Adrenal gland (tissue), 12 donors: ENCODE measurements around the gene RASD1. TPM values are rescaled to one million over a fixed set of nuclear protein-coding genes. Genes with fewer than 3 reads are reported as not detected.

Experiments
- DNase-seq, 7 donors: peaks; one replicate each; pipeline ENCODE4 v3.0.0-alpha.2; 2019 to 2020
- H3K27ac ChIP-seq, 5 donors: fragments of 200-600 bp; sonication (generic) in 4 of 5; 1 replicate in 3 of 5; 2 replicates in 2 of 5; pipeline versions ENCODE4 v1.5.1 to v1.8.0; 2016 to 2020; ENCODE audit warnings: mild to moderate bottlenecking in 1 of 5
- H3K27me3 ChIP-seq: fragments of 200-600 bp; 2 replicates; pipeline ENCODE4 v1.8.0; 2021
- H3K36me3 ChIP-seq, 2 donors: fragments of 200-600 bp; replicated peaks in 1 of 2; 1 replicate in 1 of 2; 2 replicates in 1 of 2; pipeline versions ENCODE4 v1.5.1 to v1.8.0; 2018 to 2022
- H3K4me1 ChIP-seq, 2 donors: fragments of 200-600 bp; replicated peaks in 1 of 2; 1 replicate in 1 of 2; 2 replicates in 1 of 2; pipeline versions ENCODE4 v1.5.1 to v1.8.0; 2018 to 2021
- H3K4me3 ChIP-seq, 4 donors: fragments of 200-600 bp; sonication (generic) in 3 of 4; one replicate each; pipeline ENCODE4 v1.5.1; 2016 to 2018
- H3K9me3 ChIP-seq, 3 donors: fragments of 200-600 bp; sonication (generic) in 1 of 3; replicated peaks in 1 of 3; 1 replicate in 2 of 3; 2 replicates in 1 of 3; pipeline versions ENCODE4 v1.5.1 to v1.8.0; 2016 to 2021
- POLR2A ChIP-seq, 2 donors: fragments of 450-650 bp; IDR thresholded peaks; one replicate each; pipeline ENCODE4 v1.6.1; 2017; ENCODE audit warnings: antibody characterized with exemption in 2 of 2, mild to moderate bottlenecking in 2 of 2, moderate library complexity in 1 of 2
- WGBS, 4 donors: extraction: QIAGEN DNeasy Blood & Tissue Kit in 2 of 4; methylation state at CpG; one replicate each; pipeline versions ENCODE4 v1.1.5 to v1.1.7; 2013 to 2017; 5-methylcytosine and 5-hydroxymethylcytosine counted together
- intact Hi-C, 2 donors: fragments of 100-400 bp; cut with DNase I; formaldehyde crosslinking; loops; one replicate each; pipeline versions ENCODE4 v1.14.1 to v1.15.0; 2022 to 2023
- polyA plus RNA-seq, 3 donors: library from polyadenylated mRNA; stranded (reverse); fragments of 200-250 nt in 2 of 3; fragments of 350-450 nt in 1 of 3; fragmentation: Illumina TruSeq in 1 of 3; extraction: RNeasy Lipid Tissue Mini Kit (QIAGEN cat#74804) in 1 of 3; gene quantifications; one replicate each; pipeline ENCODE4 v1.2.3, GENCODE V29; 2013 to 2014
- total RNA-seq, 9 donors: library from RNA; depleted of rRNA in 4 of 9; stranded (reverse); fragments of >200 nt in 4 of 9; fragments of 120-200 nt in 1 of 9; fragmentation: NEBNext Ultra II Directional in 1 of 9; extraction: Animal tissue kit (Norgen Biotek cat#: 25700) in 1 of 9; gene quantifications; one replicate each; pipeline versions ENCODE4 v1.1.0 to v1.2.4, GENCODE V29; 2013 to 2023
- TF ChIP-seq, protein P1 (sequence below), 6 experiments: fragments of 450-650 bp in 4 of 6; fragments of 200-600 bp in 2 of 6; sonication (generic) in 1 of 6; IDR thresholded peaks; 1 replicate in 5 of 6; 2 replicates in 1 of 6; pipeline versions ENCODE4 v1.5.1 to v1.8.0; 2016 to 2021; ENCODE audit warnings: antibody characterized with exemption in 6 of 6, mild to moderate bottlenecking in 2 of 6, moderate library complexity in 1 of 6
- donor health status: healthy with polysubstance abuse.
- donor health status: Bipolar disorder and iron deficiency.
- donor health status: DM: yes; HTN: yes; CAD: no.
- donor health status: DM: no; HTN: no; CAD: no.
- donor health status: DM: no; HTN: no; CAD: no.
- donor health status: DM: yes; HTN: yes; CAD: no.

Gene RASD1
- total and polyA plus RNA-seq, 12 donors = 4.5 to 134 (median 18.4) TPM

- intact Hi-C loops = no loop called here
- Histone ChIP-seq H3K27ac (no peak overlapping the region), H3K4me1 (no peaks in the 10 kb centered on the region), H3K9me3 (no peaks in the 10 kb centered on the region), H3K36me3 (no peaks in the 10 kb centered on the region), H3K27me3 (no peaks in the 10 kb centered on the region), H3K4me3 (no peak overlapping the region)
- TF ChIP-seq POLR2A (IDR thresholded peaks at IDR 0.05) = no peak
- TF ChIP-seq, protein P1, sequence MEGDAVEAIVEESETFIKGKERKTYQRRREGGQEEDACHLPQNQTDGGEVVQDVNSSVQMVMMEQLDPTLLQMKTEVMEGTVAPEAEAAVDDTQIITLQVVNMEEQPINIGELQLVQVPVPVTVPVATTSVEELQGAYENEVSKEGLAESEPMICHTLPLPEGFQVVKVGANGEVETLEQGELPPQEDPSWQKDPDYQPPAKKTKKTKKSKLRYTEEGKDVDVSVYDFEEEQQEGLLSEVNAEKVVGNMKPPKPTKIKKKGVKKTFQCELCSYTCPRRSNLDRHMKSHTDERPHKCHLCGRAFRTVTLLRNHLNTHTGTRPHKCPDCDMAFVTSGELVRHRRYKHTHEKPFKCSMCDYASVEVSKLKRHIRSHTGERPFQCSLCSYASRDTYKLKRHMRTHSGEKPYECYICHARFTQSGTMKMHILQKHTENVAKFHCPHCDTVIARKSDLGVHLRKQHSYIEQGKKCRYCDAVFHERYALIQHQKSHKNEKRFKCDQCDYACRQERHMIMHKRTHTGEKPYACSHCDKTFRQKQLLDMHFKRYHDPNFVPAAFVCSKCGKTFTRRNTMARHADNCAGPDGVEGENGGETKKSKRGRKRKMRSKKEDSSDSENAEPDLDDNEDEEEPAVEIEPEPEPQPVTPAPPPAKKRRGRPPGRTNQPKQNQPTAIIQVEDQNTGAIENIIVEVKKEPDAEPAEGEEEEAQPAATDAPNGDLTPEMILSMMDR (IDR thresholded peaks at IDR 0.05) = no peak
- WGBS, 4 donors = 85 to 93% (median 91%) methylated on average over 9 to 22 of the region's 22 CpGs
- no peak for DNase-seq
Observed at GRCh38 chr17:17520599-17521232, 24.5 kb upstream of the RASD1 start.

GRCh38 chr17:17519886-17520285 is 23.7 kb upstream of the RASD1 start:
- intact Hi-C loops = no loop called here
- H3K9me3 ChIP-seq = no peaks in the 10 kb centered on the region
- no peak for DNase-seq
- no peak for TF ChIP-seq POLR2A (IDR thresholded peaks at IDR 0.05)
- TF ChIP-seq, protein P1 (IDR thresholded peaks at IDR 0.05) = no peak
- no peaks in the 10 kb centered on the region for H3K36me3 ChIP-seq
- no peak overlapping the region for H3K4me3 ChIP-seq
- H3K4me1 ChIP-seq = no peaks in the 10 kb centered on the region
- H3K27ac ChIP-seq = no peak overlapping the region
- WGBS, 4 donors = 91 to 95% (median 91%) methylated on average over 6 to 10 of the region's 10 CpGs; no CpG with 5 or more reads in 1 of the 4 donors
- no peaks in the 10 kb centered on the region for H3K27me3 ChIP-seq

GRCh38 chr17:17518951-17519350 is 22.8 kb upstream of the RASD1 start:
- no peaks in the 10 kb centered on the region for H3K9me3 ChIP-seq
- WGBS, 4 donors = 82 to 91% (median 87%) methylated on average over 5 of the region's 5 CpGs
- no peak for DNase-seq
- TF ChIP-seq, protein P1 (IDR thresholded peaks at IDR 0.05) = no peak
- TF ChIP-seq POLR2A (IDR thresholded peaks at IDR 0.05) = no peak
- intact Hi-C loops = no loop called here
- H3K4me1 ChIP-seq = no peaks in the 10 kb centered on the region
- H3K36me3 ChIP-seq = no peaks in the 10 kb centered on the region
- H3K27ac ChIP-seq = no peak overlapping the region
- no peaks in the 10 kb centered on the region for H3K27me3 ChIP-seq
- no peak overlapping the region for H3K4me3 ChIP-seq

DNA sequence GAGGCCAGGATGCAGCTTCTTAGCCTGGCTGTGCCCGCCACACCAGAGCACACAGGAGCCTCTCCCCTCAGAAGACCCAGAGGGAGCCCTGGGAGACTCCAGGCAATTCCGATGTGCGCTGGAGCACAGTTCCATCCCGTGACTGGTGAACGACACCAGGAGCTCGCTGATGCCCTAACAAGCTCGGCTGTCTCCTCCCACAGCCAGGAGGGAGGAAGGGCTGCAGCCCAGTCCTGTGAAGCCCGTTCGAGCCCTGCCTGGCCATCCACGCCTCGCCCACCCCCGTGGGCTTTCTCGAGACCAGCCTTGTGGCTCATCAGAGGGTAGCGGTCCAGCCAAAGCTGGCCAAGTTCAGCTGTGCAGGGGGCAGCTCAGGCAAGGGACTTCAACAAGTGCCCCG is 21.8 kb upstream of the RASD1 start:
- no peak for TF ChIP-seq POLR2A (IDR thresholded peaks at IDR 0.05)
- TF ChIP-seq, protein P1 (IDR thresholded peaks at IDR 0.05) = no peak
- no peaks in the 10 kb centered on the region for H3K36me3 ChIP-seq
- H3K27ac ChIP-seq = no peak overlapping the region
- 70 to 89% (median 87%) methylated on average over 4 to 15 of the region's 15 CpGs; no CpG with 5 or more reads in 1 of the 4 donors for WGBS, 4 donors
- no peaks in the 10 kb centered on the region for H3K27me3 ChIP-seq
- no peaks in the 10 kb centered on the region for H3K9me3 ChIP-seq
- intact Hi-C loops = no loop called here
- DNase-seq = no peak
- H3K4me3 ChIP-seq = no peak overlapping the region
- no peaks in the 10 kb centered on the region for H3K4me1 ChIP-seq
